Measurements from ENCODE around the gene ENAH. TPM values are rescaled to one million over a fixed set of nuclear protein-coding genes. Genes with fewer than 3 reads are reported as not detected.

ENAH gene
- total RNA-seq, 1 experiment from 2014 or later: 285 TPM

DNA sequence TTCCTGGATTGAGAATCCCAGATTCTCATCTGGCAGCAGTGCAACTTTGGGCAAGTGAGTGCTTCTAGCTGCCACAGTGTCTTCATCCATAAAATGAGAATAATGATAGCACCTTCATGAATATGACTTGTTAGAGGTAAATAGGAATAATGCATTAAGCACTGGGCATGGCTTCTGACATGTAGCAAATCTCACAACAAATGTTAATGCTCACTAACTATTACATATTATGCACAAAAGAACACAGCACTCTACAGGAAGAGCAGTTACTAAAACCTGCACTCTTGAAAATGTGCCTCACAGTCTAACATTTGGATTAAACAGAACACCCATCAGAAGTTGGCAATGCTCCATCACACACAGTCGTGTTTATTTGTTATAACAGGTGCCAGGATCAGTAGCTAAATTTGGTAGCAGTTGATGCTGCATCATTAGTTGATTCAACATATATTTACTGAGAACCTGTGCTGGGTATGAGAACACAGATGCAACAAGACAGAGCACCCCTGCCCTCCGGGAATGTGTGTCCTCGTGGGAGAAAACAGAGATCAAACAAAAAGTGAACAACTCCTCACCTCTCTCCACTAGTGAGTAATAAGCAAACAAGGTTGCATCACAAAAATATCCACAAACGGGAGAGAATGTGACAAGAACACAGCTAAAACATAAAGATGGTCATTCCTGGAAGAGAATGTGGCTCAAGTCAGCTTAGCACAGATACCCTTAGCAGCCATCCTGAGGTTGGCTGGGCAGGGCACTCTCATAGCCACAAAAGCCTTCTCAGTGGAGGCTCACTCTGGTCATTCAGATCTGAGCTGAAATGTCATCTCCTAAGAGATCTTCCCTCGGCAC is 198.9 kb downstream of the ENAH start:
- Histone ChIP-seq H3K27ac (ENCODE audit: insufficient read length, low read depth, low read length) (no peak overlapping the region), H3K14ac (ENCODE audit: insufficient read depth, low read length) (no peak overlapping the region), H3K23me2 (ENCODE audit: insufficient read length, low read depth, low read length, poor library complexity, severe bottlenecking) (no peaks in the 10 kb centered on the region), H2AFZ (ENCODE audit: low read length) (no peak overlapping the region), H3K79me2 (ENCODE audit: insufficient read depth, low read length) (no peaks in the 10 kb centered on the region), H3K4ac (ENCODE audit: low read depth, low read length) (no peak overlapping the region), H3K9ac (ENCODE audit: extremely low read depth, insufficient read length, low read length) (no peak overlapping the region), H4K91ac (ENCODE audit: insufficient read length, low read depth, low read length) (no peak overlapping the region), H2AK5ac (ENCODE audit: insufficient read length, low read length) (no peak overlapping the region), H2BK120ac (ENCODE audit: low read depth, low read length, poor library complexity, severe bottlenecking) (no peak overlapping the region), H3K9me3 (ENCODE audit: control insufficient read depth, low read depth, low read length) (no peaks in the 10 kb centered on the region), H2BK12ac (ENCODE audit: insufficient read length, low read depth, low read length) (no peak overlapping the region), H3T11ph (ENCODE audit: low read length) (no peak overlapping the region), H3K4me2 (ENCODE audit: insufficient read depth, insufficient read length, low read length) (no peak overlapping the region), H4K5ac (ENCODE audit: insufficient read length, low read depth, low read length) (no peak overlapping the region), H3K56ac (ENCODE audit: insufficient read length, low read depth, low read length) (no peak overlapping the region), H4K20me1 (ENCODE audit: control insufficient read depth, insufficient read depth, insufficient read length) (no peaks in the 10 kb centered on the region), H3K18ac (ENCODE audit: insufficient read length, low read depth, low read length) (no peak overlapping the region), H4K8ac (replicated peaks; ENCODE audit: insufficient read length, low read depth, low read length) (no peak overlapping the region), H3K79me1 (ENCODE audit: insufficient read depth, low read depth, low read length, poor library complexity, severe bottlenecking) (no peaks in the 10 kb centered on the region), H3K23ac (ENCODE audit: insufficient read length, low read depth, low read length) (no peak overlapping the region), H3K27me3 (ENCODE audit: insufficient read depth, low read length) (no peaks in the 10 kb centered on the region), H2BK15ac (ENCODE audit: low read depth, low read length) (no peak overlapping the region), H3K4me1 (ENCODE audit: insufficient read depth, low read length) (no peaks in the 10 kb centered on the region), H2BK20ac (ENCODE audit: low read depth, low read length, poor library complexity, severe bottlenecking) (no peak overlapping the region), H2BK5ac (ENCODE audit: insufficient read length, low read length) (no peak overlapping the region)
- Mint-ChIP-seq H3K27me3 (ENCODE audit: low read depth) (peaks cover 6% of the 10 kb centered on the region; the same call in 1 of the 2 replicates), H3K9me3 (peaks cover 0 to 3% of the 10 kb centered on the region in 2 experiments; a peak in 3 of 5 replicates), H3K36me3 (ENCODE audit: insufficient read depth in 1 of 3, low read depth in 3 of 3) (no peaks in the 10 kb centered on the region), H3K4me3 (no peak overlapping the region), H3K4me1 (0 out of 4 replicates have a peak, but pooled peaks cover 0 to 2% of the 10 kb centered on the region in 2 experiments), H3K27ac (no peak overlapping the region)
- no CpG with 5 or more reads among the region's 5 CpGs for WGBS (ENCODE audit: extremely low coverage, insufficient read length, low lambda C conversion rate)
- no peak for DNase-seq
- TF ChIP-seq, protein P1, sequence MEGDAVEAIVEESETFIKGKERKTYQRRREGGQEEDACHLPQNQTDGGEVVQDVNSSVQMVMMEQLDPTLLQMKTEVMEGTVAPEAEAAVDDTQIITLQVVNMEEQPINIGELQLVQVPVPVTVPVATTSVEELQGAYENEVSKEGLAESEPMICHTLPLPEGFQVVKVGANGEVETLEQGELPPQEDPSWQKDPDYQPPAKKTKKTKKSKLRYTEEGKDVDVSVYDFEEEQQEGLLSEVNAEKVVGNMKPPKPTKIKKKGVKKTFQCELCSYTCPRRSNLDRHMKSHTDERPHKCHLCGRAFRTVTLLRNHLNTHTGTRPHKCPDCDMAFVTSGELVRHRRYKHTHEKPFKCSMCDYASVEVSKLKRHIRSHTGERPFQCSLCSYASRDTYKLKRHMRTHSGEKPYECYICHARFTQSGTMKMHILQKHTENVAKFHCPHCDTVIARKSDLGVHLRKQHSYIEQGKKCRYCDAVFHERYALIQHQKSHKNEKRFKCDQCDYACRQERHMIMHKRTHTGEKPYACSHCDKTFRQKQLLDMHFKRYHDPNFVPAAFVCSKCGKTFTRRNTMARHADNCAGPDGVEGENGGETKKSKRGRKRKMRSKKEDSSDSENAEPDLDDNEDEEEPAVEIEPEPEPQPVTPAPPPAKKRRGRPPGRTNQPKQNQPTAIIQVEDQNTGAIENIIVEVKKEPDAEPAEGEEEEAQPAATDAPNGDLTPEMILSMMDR (conservative IDR thresholded peaks at IDR 0.05): no peak
